B cell (primary cell): ENCODE results near the gene NCCRP1. TPM values are rescaled to one million over a fixed set of nuclear protein-coding genes. Genes with fewer than 3 reads are reported as not detected.

Experiments used
- ATAC-seq: fragments of 200-7000 bp; cut with Tn5 transposase; one replicate; pipeline ENCODE4 v1.10.0; 2021; ENCODE audit warnings: low read depth, mild to moderate bottlenecking, moderate number of reproducible peaks, moderate library complexity
- CTCF ChIA-PET: fragments of 350-600 bp; sonication (Branson Sonifier 250); formaldehyde crosslinking; loops from one replicate; lab custom pipeline; 2021; ENCODE audit warnings: antibody characterized with exemption, inconsistent platforms; lab: Charles Lee
- POLR2A ChIA-PET: fragments of 350-600 bp; sonication (Branson Sonifier 250); formaldehyde crosslinking; loops from one replicate; lab custom pipeline; 2021; ENCODE audit warnings: antibody characterized with exemption; lab: Charles Lee
- DNase-seq: peaks from one replicate; pipeline ENCODE4 v3.0.0; 2013
- H2AFZ ChIP-seq: 2 replicates; pipeline ENCODE4 v1.6.1; 2012; ENCODE audit warnings: mild to moderate bottlenecking, low read depth, low read length; ENCODE audit not compliant: insufficient read depth, poor library complexity, severe bottlenecking
- H3K27ac ChIP-seq, 2 donors: 1 replicate in 1 of 2; 2 replicates in 1 of 2; pipeline ENCODE4 v1.5.1; 2012 to 2013; ENCODE audit warnings: low read length in 2 of 2, mild to moderate bottlenecking in 2 of 2, moderate library complexity in 1 of 2
- H3K27me3 ChIP-seq, 4 experiments: fragments of 200-600 bp in 1 of 4; sonication (generic) in 1 of 4; replicated peaks in 1 of 4; 1 replicate in 2 of 4; 2 replicates in 2 of 4; pipeline versions ENCODE4 v1.6.1 to v1.7.0; 2013 to 2016; ENCODE audit warnings: low read length in 3 of 4, mild to moderate bottlenecking in 2 of 4, mixed read lengths in 1 of 4, moderate library complexity in 1 of 4; ENCODE audit not compliant: insufficient read depth in 4 of 4, control insufficient read depth in 3 of 4; ENCODE audit errors: control extremely low read depth in 1 of 4
- H3K36me3 ChIP-seq, 2 experiments: replicated peaks in 1 of 2; 1 replicate in 1 of 2; 2 replicates in 1 of 2; pipeline versions ENCODE4 v1.6.1 to v1.7.1; 2013; ENCODE audit warnings: low read length in 1 of 2; ENCODE audit not compliant: insufficient read depth in 2 of 2, control insufficient read depth in 1 of 2; ENCODE audit errors: control extremely low read depth in 1 of 2, extremely low read depth in 1 of 2
- H3K4me1 ChIP-seq, 2 donors: fragments of 200-600 bp in 1 of 2; sonication (generic) in 1 of 2; 1 replicate in 1 of 2; 2 replicates in 1 of 2; pipeline versions ENCODE4 v1.5.1 to v1.6.1; 2013 to 2017; ENCODE audit warnings: low read length in 2 of 2; ENCODE audit not compliant: control insufficient read depth in 2 of 2, insufficient read depth in 2 of 2
- H3K4me2 ChIP-seq: replicated peaks from 2 replicates; pipeline ENCODE3; 2012; ENCODE audit warnings: mild to moderate bottlenecking, low read depth, low read length; ENCODE audit not compliant: poor library complexity, severe bottlenecking
- H3K4me3 ChIP-seq, 5 experiments: fragments of 200-600 bp in 1 of 5; sonication (generic) in 1 of 5; 1 replicate in 3 of 5; 2 replicates in 2 of 5; pipeline versions ENCODE4 v1.5.1 to v1.7.0; 2011 to 2016; ENCODE audit warnings: low read length in 4 of 5, mild to moderate bottlenecking in 4 of 5, low read depth in 2 of 5, control low read depth in 1 of 5, moderate library complexity in 1 of 5; ENCODE audit not compliant: insufficient read depth in 1 of 5; ENCODE audit errors: control extremely low read depth in 1 of 5, extremely low read depth in 1 of 5
- H3K79me2 ChIP-seq: fragments of 200-600 bp; sonication (generic); one replicate; pipeline ENCODE4 v1.6.0; 2016; ENCODE audit warnings: low read length; ENCODE audit not compliant: control insufficient read depth, insufficient read depth
- H3K9ac ChIP-seq: fragments of 200-600 bp; sonication (generic); 2 replicates; pipeline ENCODE4 v1.6.1; 2017; ENCODE audit warnings: mild to moderate bottlenecking, low read length, moderate library complexity
- H3K9me3 ChIP-seq, 3 donors: one replicate each; pipeline versions ENCODE4 v1.6.1 to v1.7.1; 2013; ENCODE audit warnings: low read length in 2 of 3; ENCODE audit not compliant: control insufficient read depth in 2 of 3, insufficient read depth in 1 of 3; ENCODE audit errors: control extremely low read depth in 1 of 3
- H4K20me1 ChIP-seq: 2 replicates; pipeline ENCODE4 v1.6.0; 2012; ENCODE audit warnings: mild to moderate bottlenecking, low read length; ENCODE audit not compliant: insufficient read depth, control insufficient read depth, poor library complexity, severe bottlenecking
- H3K27ac Mint-ChIP-seq: one replicate; pipeline ENCODE4 v1.8.0; 2021; ENCODE audit warnings: mixed read lengths
- H3K27me3 Mint-ChIP-seq: one replicate; pipeline ENCODE4 v1.8.0; 2021; ENCODE audit warnings: mixed read lengths
- H3K4me1 Mint-ChIP-seq: one replicate; pipeline ENCODE4 v1.8.0; 2021; ENCODE audit warnings: mixed read lengths
- H3K4me3 Mint-ChIP-seq: one replicate; pipeline ENCODE4 v1.8.0; 2021; ENCODE audit warnings: mixed read lengths
- H3K9me3 Mint-ChIP-seq: one replicate; pipeline ENCODE4 v1.8.0; 2022; ENCODE audit warnings: mixed read lengths; ENCODE audit not compliant: insufficient read depth
- EZH2 ChIP-seq: IDR thresholded peaks from 2 replicates; pipeline ENCODE4 v1.6.1; 2012; ENCODE audit warnings: borderline replicate concordance, low read depth, mild to moderate bottlenecking, moderate library complexity, low read length; ENCODE audit not compliant: insufficient read depth, poor library complexity, severe bottlenecking
- WGBS: methylation state at CpG from one replicate; pipeline ENCODE4 v1.1.5; 2013; ENCODE audit warnings: missing lambda C conversion rate; ENCODE audit not compliant: insufficient coverage; 5-methylcytosine and 5-hydroxymethylcytosine counted together
- intact Hi-C: fragments of 100-400 bp; cut with micrococcal nuclease; formaldehyde crosslinking; loops from one replicate; pipeline ENCODE4 v1.10.0; 2022
- polyA plus RNA-seq: library from polyadenylated mRNA; depleted of rRNA; stranded (reverse); fragments of >200 nt; gene quantifications from 2 replicates; pipeline ENCODE4 v1.2.3, GENCODE V29; 2012
- total RNA-seq, 2 donors: library from RNA; stranded (reverse); fragments of 120-200 nt in 1 of 2; gene quantifications; 1 replicate in 1 of 2; 2 replicates in 1 of 2; pipeline versions ENCODE4 v1.2.3 to v1.2.4, GENCODE V29; 2013 to 2022
- TF ChIP-seq, protein P1 (sequence below): fragments of 200-600 bp; IDR thresholded peaks from one replicate; pipeline ENCODE4 v1.8.0; 2022; ENCODE audit warnings: antibody characterized with exemption, mild to moderate bottlenecking

Gene NCCRP1
- total and polyA plus RNA-seq, 2 donors (not counting 1 experiment from before 2014, with no cell fraction given), result 0.04 TPM; not detected in 1

- Mint-ChIP-seq H3K4me3 (no peak overlapping the region), H3K4me1 (no peaks in the 10 kb centered on the region), H3K9me3 (no peaks in the 10 kb centered on the region), H3K27me3 (no peaks in the 10 kb centered on the region), H3K27ac (no peak overlapping the region)
- Histone ChIP-seq H4K20me1 (no peaks in the 10 kb centered on the region), H3K4me3 (no peak overlapping the region), H2AFZ (no peak overlapping the region), H3K36me3 (peaks cover 0 to 19% of the 10 kb centered on the region in 2 experiments), H3K9ac (no peak overlapping the region), H3K79me2 (no peaks in the 10 kb centered on the region), H3K4me2 (no peak overlapping the region), H3K27ac (no peak overlapping the region), H3K9me3 (no peaks in the 10 kb centered on the region), H3K27me3 (no peaks in the 10 kb centered on the region), H3K4me1 (no peaks in the 10 kb centered on the region)
- ChIA-PET POLR2A (no interaction called here), CTCF (no interaction called here)
- intact Hi-C loops, result no loop called here
- WGBS, result 96% methylated on average over 43 of the region's 45 CpGs
- TF ChIP-seq, protein P1, sequence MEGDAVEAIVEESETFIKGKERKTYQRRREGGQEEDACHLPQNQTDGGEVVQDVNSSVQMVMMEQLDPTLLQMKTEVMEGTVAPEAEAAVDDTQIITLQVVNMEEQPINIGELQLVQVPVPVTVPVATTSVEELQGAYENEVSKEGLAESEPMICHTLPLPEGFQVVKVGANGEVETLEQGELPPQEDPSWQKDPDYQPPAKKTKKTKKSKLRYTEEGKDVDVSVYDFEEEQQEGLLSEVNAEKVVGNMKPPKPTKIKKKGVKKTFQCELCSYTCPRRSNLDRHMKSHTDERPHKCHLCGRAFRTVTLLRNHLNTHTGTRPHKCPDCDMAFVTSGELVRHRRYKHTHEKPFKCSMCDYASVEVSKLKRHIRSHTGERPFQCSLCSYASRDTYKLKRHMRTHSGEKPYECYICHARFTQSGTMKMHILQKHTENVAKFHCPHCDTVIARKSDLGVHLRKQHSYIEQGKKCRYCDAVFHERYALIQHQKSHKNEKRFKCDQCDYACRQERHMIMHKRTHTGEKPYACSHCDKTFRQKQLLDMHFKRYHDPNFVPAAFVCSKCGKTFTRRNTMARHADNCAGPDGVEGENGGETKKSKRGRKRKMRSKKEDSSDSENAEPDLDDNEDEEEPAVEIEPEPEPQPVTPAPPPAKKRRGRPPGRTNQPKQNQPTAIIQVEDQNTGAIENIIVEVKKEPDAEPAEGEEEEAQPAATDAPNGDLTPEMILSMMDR, result no peak
- no peak for TF ChIP-seq EZH2
- no peak for ATAC-seq
- DNase-seq, result no peak
Measured at GRCh38 chr19:39172700-39173501, 23.9 kb upstream of the NCCRP1 start.

DNA sequence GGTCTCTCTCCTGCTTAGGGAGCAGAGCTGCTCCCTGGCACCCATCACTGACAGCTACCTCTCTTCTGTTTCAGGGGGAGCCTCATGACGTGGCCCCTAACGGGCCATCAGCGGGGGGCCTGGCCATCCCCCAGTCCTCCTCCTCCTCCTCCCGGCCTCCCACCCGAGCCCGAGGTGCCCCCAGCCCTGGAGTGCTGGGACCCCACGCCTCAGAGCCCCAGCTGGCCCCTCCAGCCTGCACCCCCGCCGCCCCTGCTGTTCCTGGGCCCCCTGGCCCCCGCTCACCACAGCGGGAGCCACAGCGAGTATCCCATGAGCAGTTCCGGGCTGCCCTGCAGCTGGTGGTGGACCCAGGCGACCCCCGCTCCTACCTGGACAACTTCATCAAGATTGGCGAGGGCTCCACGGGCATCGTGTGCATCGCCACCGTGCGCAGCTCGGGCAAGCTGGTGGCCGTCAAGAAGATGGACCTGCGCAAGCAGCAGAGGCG lies 23.2 kb upstream of the NCCRP1 start:
- Histone ChIP-seq H3K27ac (no peak overlapping the region), H3K9ac (no peak overlapping the region), H3K79me2 (no peaks in the 10 kb centered on the region), H2AFZ (no peak overlapping the region), H3K27me3 (no peaks in the 10 kb centered on the region), H3K9me3 (no peaks in the 10 kb centered on the region), H3K4me1 (no peaks in the 10 kb centered on the region), H3K4me2 (no peak overlapping the region), H4K20me1 (no peaks in the 10 kb centered on the region), H3K36me3 (peaks cover 0 to 21% of the 10 kb centered on the region in 2 experiments), H3K4me3 (no peak overlapping the region)
- no peaks in the 10 kb centered on the region for H3K27me3 Mint-ChIP-seq
- POLR2A ChIA-PET, result no interaction called here
- intact Hi-C loops, result no loop called here
- CTCF ChIA-PET, result no interaction called here
- H3K9me3 Mint-ChIP-seq, result no peaks in the 10 kb centered on the region
- no peak for TF ChIP-seq EZH2
- TF ChIP-seq, protein P1, result no peak
- no peak for DNase-seq
- ATAC-seq, result no peak
- H3K27ac Mint-ChIP-seq, result no peak overlapping the region
- 95% methylated on average over 20 of the region's 25 CpGs for WGBS
- no peak overlapping the region for H3K4me3 Mint-ChIP-seq
- H3K4me1 Mint-ChIP-seq, result no peaks in the 10 kb centered on the region
